ENCODE data around the gene UAP1L1. TPM values are rescaled to one million over a fixed set of nuclear protein-coding genes. Genes with fewer than 3 reads are reported as not detected.

Gene UAP1L1
- total and polyA plus RNA-seq, 12 donors = 0.28 to 68.7 (median 15.1) TPM

DNA sequence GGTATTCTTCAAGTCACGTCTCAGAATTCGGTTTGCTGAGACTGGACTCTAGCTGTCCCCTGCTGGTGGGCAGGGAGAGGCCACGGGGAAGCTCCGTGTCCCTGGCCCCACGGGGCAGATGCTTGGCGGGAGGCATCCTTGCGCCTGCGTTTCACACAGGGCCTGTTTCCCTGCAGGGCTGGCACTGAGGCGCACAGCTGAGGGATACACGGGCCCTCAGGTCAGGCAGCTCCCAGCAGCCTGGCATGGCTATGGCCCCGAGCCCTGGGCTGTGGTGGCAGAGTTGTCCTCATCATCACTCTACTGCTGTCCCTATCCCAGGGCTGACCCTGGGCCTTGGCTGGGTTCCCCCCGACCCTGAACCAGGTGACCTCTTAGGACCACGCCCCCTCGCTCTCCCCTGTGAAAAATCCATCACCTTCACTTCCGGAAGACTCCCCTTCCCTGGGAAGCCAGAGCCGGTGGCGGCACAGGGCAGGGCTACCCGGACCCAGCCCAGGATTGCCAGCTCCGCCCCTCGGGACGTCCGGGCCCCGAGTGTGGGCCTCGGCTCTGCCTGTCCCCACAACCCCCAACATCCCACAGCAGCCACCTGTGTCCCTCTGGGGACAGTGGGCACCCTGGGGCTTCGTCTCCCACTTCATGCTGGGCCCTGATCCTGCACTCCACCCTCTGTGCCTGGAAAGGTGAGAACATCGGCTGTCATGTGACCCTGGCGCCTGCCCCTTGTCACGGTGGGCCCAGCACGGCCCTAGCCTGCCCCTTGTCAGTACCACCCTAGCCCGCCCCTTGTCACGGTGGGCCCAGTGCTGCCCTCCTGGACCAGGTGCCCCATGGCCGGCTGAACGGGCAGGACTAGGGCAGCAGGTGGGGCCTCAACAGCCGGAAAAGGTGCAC, 32.2 kb downstream of the UAP1L1 start:
- H3K4me1 ChIP-seq (replicated peaks in 1 of 2) = peaks cover 0 to 6% of the 10 kb centered on the region in 2 donors
- H3K4me3 ChIP-seq = no peak overlapping the region
- H3K9me3 ChIP-seq (replicated peaks in 1 of 3) = no peaks in the 10 kb centered on the region
- peaks cover 0 to 80% of the 10 kb centered on the region in 2 donors for H3K36me3 ChIP-seq (replicated peaks in 1 of 2)
- intact Hi-C loops (cut with DNase I) = no loop called here
- DNase-seq = no peak
- WGBS, 4 donors = 80 to 85% (median 83%) methylated on average over 17 to 34 of the region's 34 CpGs
- no peak overlapping the region for H3K27ac ChIP-seq
- H3K27me3 ChIP-seq = no peaks in the 10 kb centered on the region
- TF ChIP-seq, protein P1, sequence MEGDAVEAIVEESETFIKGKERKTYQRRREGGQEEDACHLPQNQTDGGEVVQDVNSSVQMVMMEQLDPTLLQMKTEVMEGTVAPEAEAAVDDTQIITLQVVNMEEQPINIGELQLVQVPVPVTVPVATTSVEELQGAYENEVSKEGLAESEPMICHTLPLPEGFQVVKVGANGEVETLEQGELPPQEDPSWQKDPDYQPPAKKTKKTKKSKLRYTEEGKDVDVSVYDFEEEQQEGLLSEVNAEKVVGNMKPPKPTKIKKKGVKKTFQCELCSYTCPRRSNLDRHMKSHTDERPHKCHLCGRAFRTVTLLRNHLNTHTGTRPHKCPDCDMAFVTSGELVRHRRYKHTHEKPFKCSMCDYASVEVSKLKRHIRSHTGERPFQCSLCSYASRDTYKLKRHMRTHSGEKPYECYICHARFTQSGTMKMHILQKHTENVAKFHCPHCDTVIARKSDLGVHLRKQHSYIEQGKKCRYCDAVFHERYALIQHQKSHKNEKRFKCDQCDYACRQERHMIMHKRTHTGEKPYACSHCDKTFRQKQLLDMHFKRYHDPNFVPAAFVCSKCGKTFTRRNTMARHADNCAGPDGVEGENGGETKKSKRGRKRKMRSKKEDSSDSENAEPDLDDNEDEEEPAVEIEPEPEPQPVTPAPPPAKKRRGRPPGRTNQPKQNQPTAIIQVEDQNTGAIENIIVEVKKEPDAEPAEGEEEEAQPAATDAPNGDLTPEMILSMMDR (IDR thresholded peaks at IDR 0.05) = no peak
- no peak for TF ChIP-seq POLR2A (IDR thresholded peaks at IDR 0.05)

DNA sequence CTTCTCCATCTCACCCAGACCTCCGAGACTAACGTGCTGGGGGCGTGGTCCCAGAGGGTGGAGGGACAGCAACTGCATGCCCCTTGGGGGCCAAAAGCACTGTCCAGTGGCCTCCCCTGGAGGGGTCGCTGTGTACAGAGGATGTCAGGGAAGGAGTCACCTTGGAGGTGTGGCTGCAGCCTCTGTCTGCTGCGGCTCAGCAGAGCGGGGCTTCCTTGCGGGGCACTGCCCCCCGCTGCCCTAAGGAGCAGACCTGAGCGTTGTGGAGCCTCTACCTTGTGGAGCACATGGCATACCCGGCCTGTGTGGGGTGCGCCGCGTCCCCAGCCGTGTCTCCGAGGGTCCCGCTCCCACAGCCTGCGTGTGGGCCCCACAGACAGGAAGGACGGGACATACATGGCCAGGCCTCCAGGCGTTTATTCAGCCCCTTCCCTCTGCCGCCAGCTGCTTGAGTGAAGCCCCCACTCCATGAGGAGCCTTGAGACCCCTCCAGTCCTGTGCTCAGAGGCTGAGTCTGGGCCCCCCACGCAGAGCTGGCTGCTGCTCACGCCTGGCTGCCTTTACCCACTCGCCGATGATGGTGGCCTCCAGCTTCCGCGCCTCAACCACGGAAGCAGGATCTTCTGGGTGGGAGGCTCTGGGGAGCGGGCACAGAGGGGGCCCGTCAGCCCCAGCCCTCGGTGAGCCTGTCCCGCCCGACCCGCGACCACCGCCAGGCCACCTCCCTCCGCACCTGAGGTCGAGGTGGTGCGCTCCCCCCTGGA, 33.0 kb downstream of the UAP1L1 start:
- Histone ChIP-seq H3K27ac (no peak overlapping the region), H3K4me1 (replicated peaks in 1 of 2) (peaks cover 5 to 11% of the 10 kb centered on the region in 2 donors), H3K9me3 (replicated peaks in 1 of 3) (no peaks in the 10 kb centered on the region), H3K27me3 (no peaks in the 10 kb centered on the region), H3K36me3 (replicated peaks in 1 of 2) (peaks cover 0 to 71% of the 10 kb centered on the region in 2 donors), H3K4me3 (no peak overlapping the region)
- TF ChIP-seq POLR2A (IDR thresholded peaks at IDR 0.05) = no peak
- TF ChIP-seq, protein P1 (IDR thresholded peaks at IDR 0.05) = no peak
- intact Hi-C loops (cut with DNase I) = no loop called here
- no peak for DNase-seq
- WGBS, 4 donors = 83 to 90% (median 88%) methylated on average over 15 to 38 of the region's 38 CpGs

DNA sequence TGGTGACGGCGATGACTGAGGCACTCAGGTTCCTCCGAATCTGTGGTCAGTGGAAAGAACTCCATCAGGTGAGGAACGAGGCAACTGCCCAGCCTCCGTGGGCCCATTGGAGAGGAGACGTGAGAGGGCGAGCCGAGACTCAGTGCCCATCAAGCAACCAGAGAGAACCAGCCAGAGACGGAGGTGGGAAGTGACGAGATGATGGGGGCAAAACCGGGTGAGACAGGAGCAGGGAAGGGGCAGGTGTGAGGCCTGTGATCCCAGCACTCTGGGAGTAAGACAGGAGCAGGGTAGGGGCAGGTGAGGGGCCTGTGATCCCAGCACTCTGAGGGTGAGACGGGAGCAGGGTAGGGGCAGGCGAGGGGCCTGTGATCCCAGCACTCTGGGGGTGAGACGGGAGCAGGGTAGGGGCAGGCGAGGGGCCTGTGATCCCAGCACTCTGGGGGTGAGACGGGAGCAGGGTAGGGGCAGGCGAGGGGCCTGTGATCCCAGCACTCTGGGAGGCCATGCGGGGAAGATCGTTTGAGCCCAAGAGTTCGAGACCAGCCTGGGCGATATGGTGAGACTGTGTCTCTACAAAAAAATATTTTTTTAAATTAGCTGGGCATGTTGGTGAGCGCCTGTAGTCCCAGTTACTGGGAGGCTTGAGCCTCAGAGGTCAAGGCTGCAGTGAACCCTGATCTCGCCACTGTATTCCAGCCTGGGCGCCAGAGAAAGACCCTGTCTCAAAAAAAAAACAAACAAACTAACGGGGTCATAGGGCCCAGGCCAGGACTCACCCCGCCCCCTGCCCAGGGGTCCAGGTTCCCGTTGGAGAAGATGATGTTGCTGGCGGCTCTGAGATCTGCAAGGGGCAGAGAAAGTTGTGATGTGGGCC, 33.8 kb downstream of the UAP1L1 start:
- DNase-seq = no peak
- Histone ChIP-seq H3K4me3 (no peak overlapping the region), H3K4me1 (replicated peaks in 1 of 2) (peaks cover 5 to 11% of the 10 kb centered on the region in 2 donors), H3K27me3 (no peaks in the 10 kb centered on the region), H3K9me3 (replicated peaks in 1 of 3) (no peaks in the 10 kb centered on the region), H3K36me3 (replicated peaks in 1 of 2) (peaks cover 0 to 63% of the 10 kb centered on the region in 2 donors), H3K27ac (no peak overlapping the region)
- TF ChIP-seq POLR2A (IDR thresholded peaks at IDR 0.05) = no peak
- TF ChIP-seq, protein P1 (IDR thresholded peaks at IDR 0.05) = no peak
- WGBS, 4 donors = 86 to 89% (median 89%) methylated on average over 26 to 28 of the region's 28 CpGs
- intact Hi-C loops (cut with DNase I) = no loop called here
